ENCODE results near the gene CELF5.

The CELF5 gene

DNA sequence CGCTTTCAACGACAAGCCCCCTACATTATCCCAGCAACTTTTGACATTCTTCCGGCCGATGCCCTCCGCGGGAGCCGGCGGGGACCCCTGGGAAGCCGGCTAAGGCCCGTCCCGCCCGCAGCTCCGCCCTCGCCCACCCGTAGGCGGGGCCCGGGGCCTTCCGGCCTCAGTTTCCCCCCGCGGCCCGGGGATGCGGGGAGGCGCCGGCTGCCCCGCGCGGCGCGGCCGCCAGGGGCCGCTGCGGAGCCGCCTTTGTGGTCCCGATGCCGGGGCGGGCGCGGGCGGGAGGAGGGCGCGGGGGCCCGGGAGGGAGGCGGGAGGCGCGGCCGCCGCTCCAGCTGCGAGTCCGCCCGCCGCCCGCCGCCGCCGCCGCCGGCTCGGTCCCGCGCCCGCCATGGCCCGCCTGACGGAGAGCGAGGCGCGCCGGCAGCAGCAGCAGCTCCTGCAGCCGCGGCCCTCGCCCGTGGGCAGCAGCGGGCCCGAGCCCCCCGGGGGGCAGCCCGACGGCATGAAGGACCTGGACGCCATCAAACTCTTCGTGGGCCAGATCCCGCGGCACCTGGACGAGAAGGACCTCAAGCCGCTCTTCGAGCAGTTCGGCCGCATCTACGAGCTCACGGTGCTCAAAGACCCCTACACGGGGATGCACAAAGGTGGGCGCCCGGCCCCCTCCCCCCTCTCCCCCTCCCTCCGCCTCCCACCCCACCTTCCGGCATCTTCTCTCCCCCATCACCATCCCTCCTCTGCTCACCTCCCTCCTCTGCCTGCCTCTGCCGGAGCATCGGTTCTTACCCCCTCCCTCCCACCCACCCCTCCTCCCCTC lies at the start of gene CELF5:
Gene CELF5, plus strand, starts transcription at position 316 of the 823 bp plus-strand sequence. Its CDS starts 79 bp downstream, at position 395.
- FAIRE-seq: no peak
- peak; percentile 50 for DNase-seq (ENCODE audit: insufficient read length, low spot score)

DNA sequence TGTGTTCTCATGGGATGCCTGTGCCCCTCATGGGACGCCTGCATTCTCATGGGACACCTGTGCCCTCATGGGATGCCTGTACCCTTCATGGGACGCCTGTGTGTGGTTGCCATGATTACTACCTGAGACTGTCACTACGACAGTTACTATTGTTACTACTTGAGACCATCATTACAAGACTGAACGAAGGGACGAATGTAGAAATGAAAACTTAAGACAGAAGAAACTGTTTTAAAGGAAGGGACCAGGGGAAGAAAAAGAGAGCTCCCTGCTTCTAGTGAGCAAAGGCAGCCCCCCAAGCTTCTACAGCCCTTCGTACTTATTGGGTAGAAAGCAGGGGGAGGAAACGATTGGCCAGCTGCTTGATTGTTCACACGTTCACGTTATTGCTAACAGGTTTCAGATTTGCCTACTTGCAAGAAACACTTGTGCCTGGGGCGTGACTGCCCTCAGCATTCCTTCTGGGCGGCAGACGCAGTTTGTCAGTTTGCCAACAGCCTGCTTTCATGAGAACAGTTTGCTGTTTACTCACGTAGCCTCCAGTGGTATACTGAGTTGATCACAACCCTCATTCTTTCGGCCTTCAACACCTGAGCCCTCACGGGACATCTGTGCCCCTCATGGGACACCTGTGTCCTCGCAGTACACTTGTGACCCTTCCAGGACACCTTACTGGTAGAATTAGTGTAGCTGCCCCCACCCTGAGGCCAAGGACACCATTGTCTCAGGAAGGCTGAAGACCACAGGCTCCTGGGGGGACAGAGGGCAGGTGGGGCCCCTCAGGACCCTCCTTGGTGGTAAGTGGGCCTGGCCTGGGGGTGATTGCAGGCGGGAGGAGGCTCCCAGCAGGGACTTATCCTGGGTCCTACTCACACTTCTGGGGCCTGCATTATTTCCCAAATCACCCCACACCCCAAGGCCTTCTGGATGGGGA lies 48.4 kb upstream of the CELF5 start:
- no peak for FAIRE-seq
- DNase-seq (ENCODE audit: insufficient read length, low spot score): no peak

DNA sequence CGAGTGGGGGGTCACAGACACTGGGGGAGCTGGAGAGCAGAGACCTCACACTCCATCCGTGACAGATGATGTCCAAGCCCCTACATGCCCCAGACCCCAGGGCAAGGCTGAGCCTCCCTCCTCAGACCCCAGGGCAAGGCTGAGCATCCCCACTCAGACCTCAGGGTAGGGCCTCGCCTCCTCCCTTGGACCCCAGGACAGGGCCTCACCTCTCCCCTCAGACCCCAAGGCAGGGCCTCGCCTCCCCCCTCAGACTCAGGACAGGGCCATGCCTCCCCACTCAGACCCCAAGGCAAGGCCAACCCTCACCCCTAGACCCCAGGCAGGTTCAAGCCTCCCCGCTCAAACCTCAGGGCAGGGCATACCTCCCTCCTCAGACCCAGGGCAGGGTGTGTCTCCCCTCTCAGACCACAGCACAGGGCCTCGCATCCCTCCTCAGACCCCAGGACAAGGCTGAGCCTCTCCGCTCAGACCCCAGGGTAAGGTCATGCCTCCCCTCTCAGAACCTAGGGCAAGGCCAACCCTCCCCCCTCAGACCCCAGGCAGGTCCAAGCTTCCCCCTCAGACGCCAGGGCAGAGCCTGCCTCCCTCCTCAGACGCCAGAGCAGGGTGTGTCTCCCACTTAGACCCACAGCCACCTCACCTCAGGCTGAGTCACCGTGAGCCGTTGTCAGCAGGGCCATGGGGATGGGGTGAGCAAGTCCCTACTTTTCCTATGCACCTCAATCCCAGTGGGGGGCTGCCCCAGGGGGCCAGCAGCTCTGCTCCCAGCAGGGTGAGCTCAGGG lies 47.6 kb upstream of the CELF5 start:
- FAIRE-seq (no peak), DNase-seq (ENCODE audit: insufficient read length, low spot score) (peak; percentile 59)

DNA sequence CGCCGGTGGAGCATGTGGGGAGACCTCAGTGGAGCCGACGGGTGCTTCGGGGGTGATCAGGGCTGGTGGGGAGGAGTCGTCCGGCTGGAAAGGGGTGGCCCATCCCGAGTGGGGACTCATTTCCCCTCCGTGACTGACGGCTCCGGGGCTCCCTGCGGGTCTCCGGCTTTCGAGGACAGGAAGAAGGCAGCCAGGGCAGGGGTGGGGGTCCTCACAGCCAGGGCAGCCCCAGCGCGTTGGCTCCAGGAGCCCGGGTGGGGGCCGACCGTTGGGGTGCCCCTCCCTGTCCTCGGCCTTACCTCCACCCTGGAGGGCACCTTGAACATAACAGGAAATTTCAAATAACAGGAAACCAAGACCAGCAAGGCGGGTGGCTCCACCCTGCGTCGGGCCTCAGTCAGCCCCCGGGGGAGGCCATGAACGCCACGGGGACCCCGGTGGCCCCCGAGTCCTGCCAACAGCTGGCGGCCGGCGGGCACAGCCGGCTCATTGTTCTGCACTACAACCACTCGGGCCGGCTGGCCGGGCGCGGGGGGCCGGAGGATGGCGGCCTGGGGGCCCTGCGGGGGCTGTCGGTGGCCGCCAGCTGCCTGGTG lies 46.0 kb upstream of the CELF5 start, which contains the start of gene S1PR4:
Gene S1PR4, plus strand, starts transcription at position 393 of the 596 bp plus-strand sequence. Its CDS starts 24 bp downstream, at position 417.
- no peak for DNase-seq (ENCODE audit: insufficient read length, low spot score)
- no peak for FAIRE-seq

DNA sequence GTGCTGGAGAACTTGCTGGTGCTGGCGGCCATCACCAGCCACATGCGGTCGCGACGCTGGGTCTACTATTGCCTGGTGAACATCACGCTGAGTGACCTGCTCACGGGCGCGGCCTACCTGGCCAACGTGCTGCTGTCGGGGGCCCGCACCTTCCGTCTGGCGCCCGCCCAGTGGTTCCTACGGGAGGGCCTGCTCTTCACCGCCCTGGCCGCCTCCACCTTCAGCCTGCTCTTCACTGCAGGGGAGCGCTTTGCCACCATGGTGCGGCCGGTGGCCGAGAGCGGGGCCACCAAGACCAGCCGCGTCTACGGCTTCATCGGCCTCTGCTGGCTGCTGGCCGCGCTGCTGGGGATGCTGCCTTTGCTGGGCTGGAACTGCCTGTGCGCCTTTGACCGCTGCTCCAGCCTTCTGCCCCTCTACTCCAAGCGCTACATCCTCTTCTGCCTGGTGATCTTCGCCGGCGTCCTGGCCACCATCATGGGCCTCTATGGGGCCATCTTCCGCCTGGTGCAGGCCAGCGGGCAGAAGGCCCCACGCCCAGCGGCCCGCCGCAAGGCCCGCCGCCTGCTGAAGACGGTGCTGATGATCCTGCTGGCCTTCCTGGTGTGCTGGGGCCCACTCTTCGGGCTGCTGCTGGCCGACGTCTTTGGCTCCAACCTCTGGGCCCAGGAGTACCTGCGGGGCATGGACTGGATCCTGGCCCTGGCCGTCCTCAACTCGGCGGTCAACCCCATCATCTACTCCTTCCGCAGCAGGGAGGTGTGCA lies 45.3 kb upstream of the CELF5 start:
- DNase-seq (ENCODE audit: insufficient read length, low spot score) (no peak), FAIRE-seq (no peak)

DNA sequence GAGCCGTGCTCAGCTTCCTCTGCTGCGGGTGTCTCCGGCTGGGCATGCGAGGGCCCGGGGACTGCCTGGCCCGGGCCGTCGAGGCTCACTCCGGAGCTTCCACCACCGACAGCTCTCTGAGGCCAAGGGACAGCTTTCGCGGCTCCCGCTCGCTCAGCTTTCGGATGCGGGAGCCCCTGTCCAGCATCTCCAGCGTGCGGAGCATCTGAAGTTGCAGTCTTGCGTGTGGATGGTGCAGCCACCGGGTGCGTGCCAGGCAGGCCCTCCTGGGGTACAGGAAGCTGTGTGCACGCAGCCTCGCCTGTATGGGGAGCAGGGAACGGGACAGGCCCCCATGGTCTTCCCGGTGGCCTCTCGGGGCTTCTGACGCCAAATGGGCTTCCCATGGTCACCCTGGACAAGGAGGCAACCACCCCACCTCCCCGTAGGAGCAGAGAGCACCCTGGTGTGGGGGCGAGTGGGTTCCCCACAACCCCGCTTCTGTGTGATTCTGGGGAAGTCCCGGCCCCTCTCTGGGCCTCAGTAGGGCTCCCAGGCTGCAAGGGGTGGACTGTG lies 44.6 kb upstream of the CELF5 start:
- DNase-seq (ENCODE audit: insufficient read length, low spot score) (no peak), FAIRE-seq (no peak)

- no peak for FAIRE-seq
Measured at GRCh38 chr19:3183721-3184641, 40.5 kb upstream of the CELF5 start.

GRCh38 chr19:3184847-3185460 lies 39.5 kb upstream of the CELF5 start:
- DNase-seq (ENCODE audit: insufficient read length, low spot score): peak; percentile 47
- FAIRE-seq: no peak

More at GRCh38 chr19:3183721-3184641, 40.5 kb upstream of the CELF5 start:
- DNase-seq (ENCODE audit: insufficient read length, low spot score): no peak

GRCh38 chr19:3185461-3186159 lies 38.9 kb upstream of the CELF5 start, which contains the start of gene NCLN:
TSS of gene NCLN (plus strand) at chr19:3185930. CDS start at chr19:3186031, 101 bp downstream.
- DNase-seq (ENCODE audit: insufficient read length, low spot score) (peak; percentile 88), FAIRE-seq (peak; percentile 55)

- no peak for FAIRE-seq
- no peak for DNase-seq (ENCODE audit: insufficient read length, low spot score)
Measured at GRCh38 chr19:3186160-3186688, 38.2 kb upstream of the CELF5 start.

- no peak for DNase-seq (ENCODE audit: insufficient read length, low spot score)
- FAIRE-seq: no peak
Measured at GRCh38 chr19:3186891-3187661, 37.4 kb upstream of the CELF5 start.

GRCh38 chr19:3187662-3188511 lies 36.6 kb upstream of the CELF5 start:
- no peak for FAIRE-seq

DNA sequence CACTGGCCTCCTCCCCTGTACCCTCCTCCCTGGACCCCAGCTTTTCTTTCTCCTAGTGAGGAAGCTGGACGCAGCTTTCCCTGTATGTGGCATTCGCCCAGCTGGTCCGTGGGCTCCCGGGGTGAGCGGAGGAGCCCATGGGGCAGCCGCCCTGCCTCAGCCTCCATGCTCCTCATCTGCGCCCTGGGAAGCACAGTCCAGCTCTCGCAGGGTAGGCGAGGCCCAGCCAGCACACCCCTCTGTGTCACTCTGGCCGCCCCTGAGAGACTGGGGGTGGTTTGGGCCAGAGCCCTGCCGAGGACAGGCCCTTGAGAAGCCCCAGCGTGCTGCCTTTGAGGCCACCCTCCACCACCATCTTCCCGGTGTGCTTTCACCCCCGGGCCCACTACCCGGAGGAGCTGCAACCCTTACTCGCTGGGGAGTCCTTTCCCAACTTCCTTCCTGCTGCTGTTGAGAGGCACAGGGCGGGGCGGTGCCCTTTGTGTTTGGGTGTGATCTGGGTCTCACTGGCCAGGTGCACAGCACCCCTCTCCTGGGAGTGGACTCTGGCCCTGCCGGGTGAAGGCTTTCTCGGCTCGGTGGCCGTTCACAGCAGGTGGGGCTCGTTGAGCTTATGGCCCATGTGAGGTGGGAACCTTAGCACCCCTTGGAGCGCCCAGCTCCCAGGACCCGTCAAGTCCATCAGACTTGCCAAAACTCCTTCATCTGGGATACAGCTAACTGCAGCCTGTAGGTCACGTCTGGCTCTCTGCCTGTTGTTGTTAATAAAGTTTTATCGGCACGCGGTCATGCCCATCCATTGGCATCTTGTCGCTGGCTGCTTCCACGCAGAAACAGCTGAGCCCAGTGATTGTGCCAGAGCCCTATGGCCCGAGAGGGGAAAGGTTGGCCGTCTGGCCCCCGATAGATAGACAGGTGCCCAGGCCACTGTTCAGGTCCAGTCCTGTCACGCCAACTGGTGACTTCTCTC lies 35.5 kb upstream of the CELF5 start:
- DNase-seq (ENCODE audit: insufficient read length, low spot score): no peak
- no peak for FAIRE-seq

More at GRCh38 chr19:3187662-3188511, 36.6 kb upstream of the CELF5 start:
- no peak for DNase-seq (ENCODE audit: insufficient read length, low spot score)
